Keratinocyte (primary cell): Measurements from ENCODE around the gene HABP4.

ENCODE experiments used
- CTCF ChIP-seq, 3 experiments: IDR thresholded peaks in 1 of 3; conservative IDR thresholded peaks in 1 of 3; optimal IDR thresholded peaks in 1 of 3; 2 replicates in 2 of 3; 3 replicates in 1 of 3; pipeline versions ENCODE3 to v1.5.1; 2011; ENCODE audit warnings: low read length in 3 of 3, mild to moderate bottlenecking in 3 of 3, moderate library complexity in 2 of 3, control low read depth in 1 of 3, inconsistent platforms in 1 of 3; ENCODE audit not compliant: insufficient read depth in 2 of 3; ENCODE audit errors: extremely low read depth in 1 of 3
- EZH2 ChIP-seq: IDR thresholded peaks from one replicate; pipeline ENCODE4 v1.6.1; 2012; ENCODE audit warnings: inconsistent platforms, mild to moderate bottlenecking, low read length, moderate library complexity

- no peak for TF ChIP-seq CTCF (optimal IDR thresholded peaks at IDR 0.05 in 1 of 3, IDR thresholded peaks at IDR 0.05 in 1 of 3, conservative IDR thresholded peaks at IDR 0.05 in 1 of 3; ENCODE audit: extremely low read depth in 1 of 3, insufficient read depth in 2 of 3, low read length in 3 of 3)
- no peak for TF ChIP-seq EZH2
These were observed 55.5 kb downstream of the HABP4 start for GRCh38 chr9:96505316-96505991.
